Astrocyte (in vitro differentiated cells and primary cell): ENCODE measurements around the gene ACACA.

Experiments used
- CTCF ChIP-seq: IDR thresholded peaks from 2 replicates; pipeline ENCODE4 v1.5.1; 2011; ENCODE audit warnings: low read depth, mild to moderate bottlenecking, inconsistent platforms, low read length, moderate library complexity; ENCODE audit not compliant: insufficient read depth
- EZH2 ChIP-seq: IDR thresholded peaks from 2 replicates; pipeline ENCODE4 v1.6.1; 2012; ENCODE audit warnings: mild to moderate bottlenecking, low read length, inconsistent platforms; ENCODE audit not compliant: insufficient read depth

DNA sequence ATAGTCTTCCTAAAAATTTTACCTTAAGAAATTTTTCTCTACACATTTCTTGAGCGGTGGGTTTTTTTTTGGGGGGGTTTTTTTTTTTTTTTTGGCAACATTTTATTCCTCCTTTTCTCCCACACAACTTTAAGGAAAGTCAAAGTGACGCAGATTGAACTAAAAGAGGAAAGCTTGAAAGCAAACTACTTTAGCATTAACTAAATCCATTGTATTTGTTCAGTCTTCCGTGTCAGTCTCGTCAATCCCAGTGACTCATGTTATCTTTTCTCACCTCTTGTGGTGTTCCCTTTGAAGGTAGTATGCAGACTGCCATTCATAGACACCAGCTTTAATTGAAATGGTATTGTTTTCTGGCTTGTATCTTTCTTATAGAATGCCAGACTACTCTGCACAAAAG lies 39.4 kb upstream of the ACACA start:
- TF ChIP-seq CTCF (no peak), EZH2 (no peak)
